ENCODE measurements around the gene HLA-DRA. TPM values are rescaled to one million over a fixed set of nuclear protein-coding genes. Genes with fewer than 3 reads are reported as not detected.
A peak's percentile ranks its signal among the peaks of the same experiment; 100 is the strongest.
"Not testable (repeated sequence)": the region's sequence is repeated elsewhere in the genome, so short reads cannot be mapped to it uniquely, and the experiment has no call there.

The HLA-DRA gene
- total and polyA plus RNA-seq, 7 donors = 101 to 1,090 (median 137) TPM

DNA sequence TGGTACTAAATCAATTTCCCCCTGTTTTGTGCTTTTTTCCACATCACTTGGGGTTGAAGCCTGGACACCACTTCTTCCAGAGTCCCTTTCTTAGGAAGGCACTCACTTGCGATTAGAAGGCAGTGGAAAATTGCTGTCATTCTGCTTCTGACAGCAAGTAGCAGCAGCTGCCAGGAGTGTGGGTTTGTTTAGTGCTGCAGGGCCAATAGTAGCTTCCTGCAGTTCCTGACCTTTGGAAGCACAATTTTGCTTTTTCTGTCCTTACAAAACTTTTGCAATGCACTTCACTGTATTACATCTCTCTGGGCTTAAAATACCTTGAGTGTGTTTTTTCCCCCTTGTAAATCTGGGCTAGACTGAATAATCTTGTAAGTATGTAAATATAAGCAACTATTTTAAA lies 12.5 kb upstream of the HLA-DRA start:
- intact Hi-C loops (cut with DNase I) = no loop called here
- H3K4me3 ChIP-seq = no peak overlapping the region
- no peak overlapping the region for H3K27ac ChIP-seq
- DNase-seq = no peak
- H3K4me1 ChIP-seq = no peaks in the 10 kb centered on the region
- no peak for TF ChIP-seq EP300 (IDR thresholded peaks at IDR 0.05)
- TF ChIP-seq POLR2A (IDR thresholded peaks at IDR 0.05) = no peak
- TF ChIP-seq POLR2AphosphoS5 (IDR thresholded peaks at IDR 0.05) = no peak
- TF ChIP-seq CTCF (IDR thresholded peaks at IDR 0.05) = no peak
- H3K9me3 ChIP-seq = no peaks in the 10 kb centered on the region
- H3K27me3 ChIP-seq = peaks cover 0 to 5% (median 0%) of the 10 kb centered on the region in 3 donors
- no peaks in the 10 kb centered on the region for H3K36me3 ChIP-seq
- WGBS, 2 donors = 9 to 53% methylated on average over 1 of the region's 1 CpG

GRCh38 chr6:32427934-32428474 lies 11.7 kb upstream of the HLA-DRA start:
- intact Hi-C loops (cut with DNase I) = no loop called here
- no peaks in the 10 kb centered on the region for H3K9me3 ChIP-seq
- WGBS, 2 donors = 93 to 97% methylated on average over 4 of the region's 4 CpGs
- TF ChIP-seq CTCF (IDR thresholded peaks at IDR 0.05) = no peak
- TF ChIP-seq POLR2A (IDR thresholded peaks at IDR 0.05) = no peak
- no peak for TF ChIP-seq EP300 (IDR thresholded peaks at IDR 0.05)
- TF ChIP-seq POLR2AphosphoS5 (IDR thresholded peaks at IDR 0.05) = no peak
- H3K4me3 ChIP-seq = no peak overlapping the region
- no peak for DNase-seq
- no peaks in the 10 kb centered on the region for H3K4me1 ChIP-seq
- no peaks in the 10 kb centered on the region for H3K36me3 ChIP-seq
- H3K27ac ChIP-seq = no peak overlapping the region
- H3K27me3 ChIP-seq = peaks cover 0 to 5% (median 0%) of the 10 kb centered on the region in 3 donors

- Histone ChIP-seq H3K36me3 (no peaks in the 10 kb centered on the region), H3K27ac (no peak overlapping the region), H3K4me1 (no peaks in the 10 kb centered on the region), H3K9me3 (no peaks in the 10 kb centered on the region), H3K27me3 (peaks cover 0 to 5% (median 0%) of the 10 kb centered on the region in 3 donors), H3K4me3 (no peak overlapping the region)
- no peak for TF ChIP-seq POLR2A (IDR thresholded peaks at IDR 0.05)
- TF ChIP-seq CTCF (IDR thresholded peaks at IDR 0.05) = no peak
- no peak for TF ChIP-seq EP300 (IDR thresholded peaks at IDR 0.05)
- TF ChIP-seq POLR2AphosphoS5 (IDR thresholded peaks at IDR 0.05) = no peak
- no peak for DNase-seq
- 73 to 93% methylated on average over 3 of the region's 3 CpGs for WGBS, 2 donors
- intact Hi-C loops (cut with DNase I) = loop anchor here (5.0 kb wide), 1 partner anchor 272 kb away; no protein-coding TSS in a partner anchor
These were observed 9.5 kb upstream of the HLA-DRA start for GRCh38 chr6:32430179-32430578.

GRCh38 chr6:32431142-32431541 lies 8.5 kb upstream of the HLA-DRA start:
- Histone ChIP-seq H3K9me3 (no peaks in the 10 kb centered on the region), H3K27me3 (peaks cover 0 to 5% (median 0%) of the 10 kb centered on the region in 3 donors), H3K36me3 (no peaks in the 10 kb centered on the region), H3K27ac (no peak overlapping the region), H3K4me1 (no peaks in the 10 kb centered on the region), H3K4me3 (no peak overlapping the region)
- TF ChIP-seq POLR2AphosphoS5 (IDR thresholded peaks at IDR 0.05) (no peak), POLR2A (IDR thresholded peaks at IDR 0.05) (no peak), CTCF (IDR thresholded peaks at IDR 0.05) (no peak), EP300 (IDR thresholded peaks at IDR 0.05) (no peak)
- 64 to 79% methylated on average over 3 of the region's 3 CpGs for WGBS, 2 donors
- intact Hi-C loops (cut with DNase I) = loop anchor here (5.0 kb wide), 1 partner anchor 271 kb away; no protein-coding TSS in a partner anchor
- no peak for DNase-seq

DNA sequence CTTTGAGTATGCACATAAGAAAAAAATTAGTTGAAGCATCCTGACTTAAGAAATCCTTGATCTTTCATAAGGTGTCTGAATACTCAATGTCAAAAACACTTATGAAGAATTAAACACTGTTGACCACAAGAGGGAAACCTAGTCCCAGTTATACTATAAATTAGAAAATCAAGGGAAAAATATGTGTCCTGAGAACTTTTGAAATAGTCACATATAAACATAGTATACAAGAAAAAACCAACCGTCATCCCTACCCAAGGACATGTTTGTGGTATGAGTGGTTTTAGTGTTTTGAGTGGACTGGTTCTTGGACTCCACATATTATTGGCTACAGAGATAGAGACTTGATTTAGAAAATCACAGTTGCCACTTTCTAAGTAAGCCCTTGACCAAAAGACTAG lies 7.6 kb upstream of the HLA-DRA start:
- H3K9me3 ChIP-seq = no peaks in the 10 kb centered on the region
- H3K4me3 ChIP-seq = no peak overlapping the region
- intact Hi-C loops (cut with DNase I) = loop anchor here (5.0 kb wide), 1 partner anchor 270 kb away; no protein-coding TSS in a partner anchor
- H3K4me1 ChIP-seq = no peaks in the 10 kb centered on the region
- WGBS, 2 donors = 7 to 9% methylated on average over 1 of the region's 1 CpG
- H3K27ac ChIP-seq = no peak overlapping the region
- peaks cover 0 to 5% (median 0%) of the 10 kb centered on the region in 3 donors for H3K27me3 ChIP-seq
- TF ChIP-seq POLR2A (IDR thresholded peaks at IDR 0.05) (no peak), CTCF (IDR thresholded peaks at IDR 0.05) (peak in 2 of 4 experiments; percentile 16 to 36), EP300 (IDR thresholded peaks at IDR 0.05) (no peak), POLR2AphosphoS5 (IDR thresholded peaks at IDR 0.05) (no peak)
- H3K36me3 ChIP-seq = no peaks in the 10 kb centered on the region
- DNase-seq = no peak

DNA sequence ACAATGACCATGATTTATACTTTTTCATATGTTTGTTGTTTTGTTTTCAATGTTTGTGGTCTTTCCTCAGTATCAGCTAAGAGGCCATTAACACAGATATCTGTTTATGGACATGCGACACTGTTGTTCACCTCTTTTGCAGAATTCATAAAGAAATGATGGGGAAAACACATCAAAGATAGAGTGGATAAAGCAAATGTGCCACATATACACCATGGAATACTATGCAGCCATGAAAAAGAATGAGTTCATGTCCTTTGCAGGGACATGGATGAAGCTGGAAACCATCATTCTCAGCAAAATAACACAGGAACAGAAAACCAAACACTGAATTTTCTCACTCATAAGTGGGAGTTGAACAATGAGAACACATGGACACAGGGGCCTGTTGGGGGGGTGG lies 5.7 kb upstream of the HLA-DRA start:
- 93 to 97% methylated on average over 1 of the region's 1 CpG for WGBS, 2 donors
- H3K4me3 ChIP-seq, H3K9me3 ChIP-seq, H3K27me3 ChIP-seq, H3K36me3 ChIP-seq, H3K27ac ChIP-seq, DNase-seq, H3K4me1 ChIP-seq: not testable (repeated sequence)
- intact Hi-C loops (cut with DNase I) = loop anchor here (5.0 kb wide), 1 partner anchor 268 kb away; no protein-coding TSS in a partner anchor

Data from sigmoid colon (tissue), 7 donors.